Measurements from ENCODE around the gene GPC3. TPM values are rescaled to one million over a fixed set of nuclear protein-coding genes. Genes with fewer than 3 reads are reported as not detected.

Gene GPC3
- total RNA-seq, 2 donors from 2014 or later = 16.9 to 22.7 TPM

- 47 to 54% methylated on average over 5 of the region's 5 CpGs for WGBS, 2 donors
- intact Hi-C loops (cut with DNase I) = no loop called here
- H3K4me3 ChIP-seq = no peak overlapping the region
- DNase-seq = no peak
- no peak for ATAC-seq
- H3K4me1 ChIP-seq = no peaks in the 10 kb centered on the region
- no peak overlapping the region for H3K27ac ChIP-seq
- H3K36me3 ChIP-seq (replicated peaks in 1 of 2; ENCODE audit: insufficient read depth in 1 of 2, low read depth in 2 of 2) = no peaks in the 10 kb centered on the region
- TF ChIP-seq POLR2A (IDR thresholded peaks at IDR 0.05) = no peak
- TF ChIP-seq, protein P1, sequence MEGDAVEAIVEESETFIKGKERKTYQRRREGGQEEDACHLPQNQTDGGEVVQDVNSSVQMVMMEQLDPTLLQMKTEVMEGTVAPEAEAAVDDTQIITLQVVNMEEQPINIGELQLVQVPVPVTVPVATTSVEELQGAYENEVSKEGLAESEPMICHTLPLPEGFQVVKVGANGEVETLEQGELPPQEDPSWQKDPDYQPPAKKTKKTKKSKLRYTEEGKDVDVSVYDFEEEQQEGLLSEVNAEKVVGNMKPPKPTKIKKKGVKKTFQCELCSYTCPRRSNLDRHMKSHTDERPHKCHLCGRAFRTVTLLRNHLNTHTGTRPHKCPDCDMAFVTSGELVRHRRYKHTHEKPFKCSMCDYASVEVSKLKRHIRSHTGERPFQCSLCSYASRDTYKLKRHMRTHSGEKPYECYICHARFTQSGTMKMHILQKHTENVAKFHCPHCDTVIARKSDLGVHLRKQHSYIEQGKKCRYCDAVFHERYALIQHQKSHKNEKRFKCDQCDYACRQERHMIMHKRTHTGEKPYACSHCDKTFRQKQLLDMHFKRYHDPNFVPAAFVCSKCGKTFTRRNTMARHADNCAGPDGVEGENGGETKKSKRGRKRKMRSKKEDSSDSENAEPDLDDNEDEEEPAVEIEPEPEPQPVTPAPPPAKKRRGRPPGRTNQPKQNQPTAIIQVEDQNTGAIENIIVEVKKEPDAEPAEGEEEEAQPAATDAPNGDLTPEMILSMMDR (IDR thresholded peaks at IDR 0.05) = no peak
- H3K9me3 ChIP-seq = no peaks in the 10 kb centered on the region
- H3K27me3 ChIP-seq = no peaks in the 10 kb centered on the region
These were observed 15.3 kb downstream of the GPC3 start for GRCh38 chrX:133970076-133970475.

DNA sequence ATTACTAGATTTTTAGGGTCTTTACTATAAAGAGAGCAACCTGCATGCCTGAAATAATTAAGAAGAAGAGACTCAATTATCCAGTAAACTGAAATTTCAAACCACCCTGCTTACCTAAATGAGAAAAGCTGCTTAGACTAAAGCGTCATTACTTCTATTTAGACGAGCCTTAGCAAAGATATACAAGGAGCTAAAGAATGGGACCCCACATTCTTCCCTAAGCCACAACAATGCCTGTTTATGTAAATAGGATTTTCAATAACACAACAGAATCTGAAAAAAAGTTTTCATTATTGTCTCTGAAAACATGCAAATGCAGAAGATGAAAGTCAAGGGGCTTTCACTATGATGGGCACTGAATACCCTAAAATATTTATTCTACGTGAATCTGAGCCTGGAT lies 16.2 kb downstream of the GPC3 start:
- ATAC-seq = no peak
- WGBS, 2 donors = 88 to 90% methylated on average over 3 of the region's 3 CpGs

GRCh38 chrX:133968109-133968508 lies 17.3 kb downstream of the GPC3 start:
- WGBS, 2 donors = 89 to 91% methylated on average over 5 of the region's 5 CpGs
- H3K4me3 ChIP-seq = no peak overlapping the region
- no peaks in the 10 kb centered on the region for H3K36me3 ChIP-seq (replicated peaks in 1 of 2; ENCODE audit: insufficient read depth in 1 of 2, low read depth in 2 of 2)
- DNase-seq = no peak
- intact Hi-C loops (cut with DNase I) = no loop called here
- TF ChIP-seq POLR2A (IDR thresholded peaks at IDR 0.05) = no peak
- TF ChIP-seq, protein P1 (IDR thresholded peaks at IDR 0.05) = no peak
- ATAC-seq = no peak
- no peaks in the 10 kb centered on the region for H3K4me1 ChIP-seq
- H3K27me3 ChIP-seq = no peaks in the 10 kb centered on the region
- no peak overlapping the region for H3K27ac ChIP-seq
- no peaks in the 10 kb centered on the region for H3K9me3 ChIP-seq

More for the DNA sequence above, 16.2 kb downstream of the GPC3 start:
- Histone ChIP-seq H3K36me3 (replicated peaks in 1 of 2; ENCODE audit: insufficient read depth in 1 of 2, low read depth in 2 of 2) (no peaks in the 10 kb centered on the region), H3K4me1 (no peaks in the 10 kb centered on the region), H3K4me3 (no peak overlapping the region), H3K9me3 (no peaks in the 10 kb centered on the region), H3K27me3 (no peaks in the 10 kb centered on the region), H3K27ac (no peak overlapping the region)
- intact Hi-C loops (cut with DNase I) = no loop called here
- DNase-seq = no peak
- no peak for TF ChIP-seq POLR2A (IDR thresholded peaks at IDR 0.05)
- TF ChIP-seq, protein P1 (IDR thresholded peaks at IDR 0.05) = no peak

DNA sequence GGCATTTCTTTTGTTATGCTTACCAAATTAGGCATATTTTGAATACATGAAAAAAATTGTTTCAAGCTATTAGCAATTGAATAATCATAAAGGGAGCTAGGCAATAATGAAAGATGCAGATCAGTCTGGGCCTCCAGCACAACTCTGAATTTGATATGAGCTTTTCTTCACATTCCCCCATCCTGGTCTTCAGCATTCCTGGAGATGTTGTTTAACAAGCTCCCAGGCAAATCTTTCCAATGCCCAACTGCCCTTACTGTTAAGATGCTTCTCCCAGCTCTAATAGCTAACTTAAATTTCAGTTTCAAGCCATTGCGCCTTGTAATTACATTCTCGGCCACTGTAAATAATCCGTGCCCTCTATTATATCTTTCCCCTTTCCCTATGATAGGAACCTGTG lies 19.2 kb downstream of the GPC3 start:
- intact Hi-C loops (cut with DNase I) = no loop called here
- Histone ChIP-seq H3K9me3 (no peaks in the 10 kb centered on the region), H3K27me3 (no peaks in the 10 kb centered on the region), H3K4me1 (no peaks in the 10 kb centered on the region), H3K27ac (no peak overlapping the region), H3K4me3 (no peak overlapping the region), H3K36me3 (replicated peaks in 1 of 2; ENCODE audit: insufficient read depth in 1 of 2, low read depth in 2 of 2) (no peaks in the 10 kb centered on the region)
- ATAC-seq = no peak
- WGBS, 2 donors = 82 to 89% methylated on average over 3 of the region's 3 CpGs
- TF ChIP-seq POLR2A (IDR thresholded peaks at IDR 0.05) = no peak
- no peak for DNase-seq

- Histone ChIP-seq H3K36me3 (replicated peaks in 1 of 2; ENCODE audit: insufficient read depth in 1 of 2, low read depth in 2 of 2) (no peaks in the 10 kb centered on the region), H3K27ac (no peak overlapping the region), H3K9me3 (no peaks in the 10 kb centered on the region), H3K4me3 (no peak overlapping the region), H3K4me1 (no peaks in the 10 kb centered on the region), H3K27me3 (no peaks in the 10 kb centered on the region)
- no peak for DNase-seq
- ATAC-seq = no peak
- TF ChIP-seq POLR2A (IDR thresholded peaks at IDR 0.05) = no peak
- TF ChIP-seq, protein P1 (IDR thresholded peaks at IDR 0.05) = no peak
- intact Hi-C loops (cut with DNase I) = no loop called here
- WGBS, 2 donors = 90 to 94% methylated on average over 3 of the region's 3 CpGs
These were observed 20.1 kb downstream of the GPC3 start for GRCh38 chrX:133965321-133965720.
